HCT116 (cell line): ENCODE data around the gene PARVA. TPM values are rescaled to one million over a fixed set of nuclear protein-coding genes. Genes with fewer than 3 reads are reported as not detected.

ENCODE experiments used
- ATAC-seq: fragments of 200-7000 bp; cut with Tn5 transposase; 2 replicates; pipeline ENCODE4 v1.9.1; 2020; ENCODE audit warnings: mild to moderate bottlenecking, moderate library complexity
- BruUV-seq: library from RNA; stranded (reverse); fragments of 400-500 nt; replicated peaks from 2 replicates; lab custom pipeline; 2021; lab: Mats Ljungman, UMichigan
- CTCF ChIA-PET: fragments of 300-600 bp; sonication (Branson Sonifier 250); formaldehyde crosslinking; loops from one replicate; lab custom pipeline; 2021; ENCODE audit warnings: antibody characterized with exemption; lab: Charles Lee
- POLR2A ChIA-PET: fragments of 300-600, 350-600 bp; sonication (Branson Sonifier 250); formaldehyde crosslinking; loops from one replicate; lab custom pipeline; 2021; ENCODE audit warnings: antibody characterized with exemption; lab: Charles Lee
- RAD21 ChIA-PET, 2 experiments: fragments of 300-600 bp; sonication (Branson Sonifier 250); formaldehyde crosslinking; loops; one replicate each; lab custom pipeline; 2023; ENCODE audit warnings: low total read pairs in 2 of 2; ENCODE audit not compliant: uncharacterized antibody in 2 of 2, unreplicated experiment in 2 of 2, low non-redundant PET in 1 of 2; lab: Charles Lee
- DNase-seq: peaks from one replicate; pipeline ENCODE4 v3.0.0-alpha.2; 2010; ENCODE audit warnings: low read depth, low spot score
- H2AFZ ChIP-seq: fragments of 200-600 bp; shearing (Covaris generic), sonication (generic); 2 replicates; pipeline ENCODE4 v1.6.1; 2017; ENCODE audit warnings: low read depth, mixed run types, mixed read lengths, antibody characterized with exemption, low read length; ENCODE audit not compliant: poor library complexity, severe bottlenecking
- H3K27ac ChIP-seq: 2 replicates; pipeline ENCODE4 v1.5.1; 2012; ENCODE audit warnings: low read depth, low read length
- H3K27me3 ChIP-seq: fragments of 200-600 bp; sonication (generic); 2 replicates; pipeline ENCODE4 v1.6.1; 2016; ENCODE audit warnings: mixed run types, low read length, mixed read lengths; ENCODE audit not compliant: insufficient read depth
- H3K36me3 ChIP-seq, 2 experiments: fragments of 200-500 bp in 1 of 2; fragments of 200-600 bp in 1 of 2; sonication (Bioruptor generic) in 1 of 2; sonication (generic) in 1 of 2; 2 replicates each; pipeline versions ENCODE4 v1.5.1 to v1.6.1; 2014 to 2016; ENCODE audit warnings: low read length in 2 of 2, inconsistent platforms in 1 of 2, mixed read lengths in 1 of 2, mixed run types in 1 of 2; ENCODE audit not compliant: insufficient read depth in 2 of 2, control insufficient read depth in 1 of 2
- H3K4me1 ChIP-seq, 2 experiments: fragments of 200-600 bp in 1 of 2; sonication (generic) in 1 of 2; 2 replicates each; pipeline versions ENCODE4 v1.5.1 to v1.6.1; 2012 to 2017; ENCODE audit warnings: low read length in 2 of 2, inconsistent platforms in 1 of 2, mild to moderate bottlenecking in 1 of 2, mixed read lengths in 1 of 2, mixed run types in 1 of 2, moderate library complexity in 1 of 2; ENCODE audit not compliant: insufficient read depth in 2 of 2, control insufficient read depth in 1 of 2
- H3K4me2 ChIP-seq: fragments of 200-600 bp; sonication (generic); 2 replicates; pipeline ENCODE4 v1.6.1; 2017; ENCODE audit warnings: mixed run types, low read length, mixed read lengths
- H3K4me3 ChIP-seq, 2 experiments: fragments of 200-600 bp in 1 of 2; sonication (generic) in 1 of 2; replicated peaks in 1 of 2; 2 replicates each; pipeline ENCODE4 v1.5.1; 2011 to 2016; ENCODE audit warnings: low read length in 2 of 2, control low read depth in 1 of 2, low read depth in 1 of 2, mild to moderate bottlenecking in 1 of 2, mixed read lengths in 1 of 2, mixed run types in 1 of 2
- H3K79me2 ChIP-seq: fragments of 200-600 bp; sonication (generic); 2 replicates; pipeline ENCODE4 v1.6.1; 2017; ENCODE audit warnings: mild to moderate bottlenecking, mixed run types, low read length, moderate library complexity, mixed read lengths; ENCODE audit not compliant: insufficient read depth
- H3K9ac ChIP-seq: fragments of 200-600 bp; sonication (generic); 2 replicates; pipeline ENCODE4 v1.6.1; 2016; ENCODE audit warnings: low read length, mixed read lengths
- H3K9me2 ChIP-seq: fragments of 200-600 bp; sonication (generic), shearing (Covaris generic); 2 replicates; pipeline ENCODE4 v1.6.1; 2017; ENCODE audit warnings: mixed run types, mild to moderate bottlenecking, moderate library complexity; ENCODE audit not compliant: insufficient read depth
- H3K9me3 ChIP-seq, 2 experiments: fragments of 200-500 bp in 1 of 2; fragments of 200-600 bp in 1 of 2; sonication (Bioruptor generic) in 1 of 2; sonication (generic) in 1 of 2; 2 replicates each; pipeline ENCODE4 v1.6.1; 2014 to 2017; ENCODE audit warnings: low read length in 2 of 2, mixed read lengths in 2 of 2, inconsistent platforms in 1 of 2, low read depth in 1 of 2, mild to moderate bottlenecking in 1 of 2, mixed run types in 1 of 2, moderate library complexity in 1 of 2; ENCODE audit not compliant: control insufficient read depth in 1 of 2, insufficient read depth in 1 of 2
- H4K20me1 ChIP-seq: fragments of 200-600 bp; sonication (generic), shearing (Covaris generic); 2 replicates; pipeline ENCODE4 v1.6.1; 2017; ENCODE audit warnings: mixed run types, mild to moderate bottlenecking, moderate library complexity; ENCODE audit not compliant: insufficient read depth
- ATF3 ChIP-seq: IDR thresholded peaks from 2 replicates; pipeline ENCODE4 v1.6.1; 2012
- CTCF ChIP-seq, 3 experiments: fragments of 200-600 bp in 1 of 3; sonication (generic) in 1 of 3; IDR thresholded peaks in 2 of 3; conservative IDR thresholded peaks in 1 of 3; 2 replicates each; pipeline ENCODE4 v1.5.1; 2012 to 2017; ENCODE audit warnings: low read depth in 2 of 3, low read length in 2 of 3, antibody characterized with exemption in 1 of 3, borderline replicate concordance in 1 of 3, control low read depth in 1 of 3, mild to moderate bottlenecking in 1 of 3, mixed read lengths in 1 of 3, mixed run types in 1 of 3, moderate library complexity in 1 of 3; ENCODE audit not compliant: insufficient read depth in 1 of 3
- ELF1 ChIP-seq: IDR thresholded peaks from 2 replicates; pipeline ENCODE4 v1.6.1; 2012; ENCODE audit warnings: low read depth, borderline replicate concordance
- FOSL1 ChIP-seq: IDR thresholded peaks from 2 replicates; pipeline ENCODE4 v1.6.1; 2012; ENCODE audit warnings: low read depth
- JUND ChIP-seq: IDR thresholded peaks from 2 replicates; pipeline ENCODE4 v1.6.1; 2012
- POLR2AphosphoS5 ChIP-seq: IDR thresholded peaks from 2 replicates; pipeline ENCODE4 v1.6.1; 2011; ENCODE audit warnings: mild to moderate bottlenecking, low read depth, low read length, moderate library complexity
- RAD21 ChIP-seq: IDR thresholded peaks from 2 replicates; pipeline ENCODE4 v1.6.1; 2012; ENCODE audit warnings: low read depth, mild to moderate bottlenecking
- SIN3A ChIP-seq: IDR thresholded peaks from 2 replicates; pipeline ENCODE4 v1.6.1; 2012; ENCODE audit warnings: low read depth
- SP1 ChIP-seq: IDR thresholded peaks from 2 replicates; pipeline ENCODE4 v1.6.1; 2012; ENCODE audit warnings: low read depth
- SRF ChIP-seq: IDR thresholded peaks from 2 replicates; pipeline ENCODE4 v1.6.1; 2012; ENCODE audit warnings: low read depth
- TCF7L2 ChIP-seq: IDR thresholded peaks from 2 replicates; pipeline ENCODE4 v1.7.0; 2011; ENCODE audit warnings: borderline replicate concordance, inconsistent platforms; ENCODE audit not compliant: insufficient read depth, insufficient read length; ENCODE audit errors: extremely low read depth
- ZBTB33 ChIP-seq: IDR thresholded peaks from 2 replicates; pipeline ENCODE4 v1.6.1; 2011; ENCODE audit warnings: mild to moderate bottlenecking, low read length, moderate library complexity; ENCODE audit not compliant: insufficient replicate concordance; ENCODE audit errors: extremely low read depth
- intact Hi-C: fragments of 100-400 bp; cut with micrococcal nuclease; formaldehyde crosslinking; loops from 2 replicates; pipeline ENCODE4 v1.10.0; 2022
- total RNA-seq: library from RNA; stranded (reverse); gene quantifications from one replicate; pipeline ENCODE4 v1.2.1, GENCODE V29; 2021; ENCODE audit not compliant: unreplicated experiment
- TF ChIP-seq, protein P1 (sequence below): IDR thresholded peaks from 2 replicates; pipeline ENCODE4 v1.6.1; 2012; ENCODE audit warnings: low read depth
- TF ChIP-seq, protein P2 (sequence below): IDR thresholded peaks from 2 replicates; pipeline ENCODE4 v1.6.1; 2012

Gene PARVA
- total RNA-seq, 1 experiment from 2014 or later, result 18.4 TPM

- H3K79me2 ChIP-seq, result no peaks in the 10 kb centered on the region
- no peaks in the 10 kb centered on the region for H3K36me3 ChIP-seq
- no peaks in the 10 kb centered on the region for H3K9me2 ChIP-seq
- DNase-seq (no peak), ATAC-seq (no peak; the same call in 1 of the 2 replicates)
- H3K27me3 ChIP-seq, result no peaks in the 10 kb centered on the region
- H3K27ac ChIP-seq, result no peak overlapping the region
- TF ChIP-seq TCF7L2, result no peak
- TF ChIP-seq CTCF (IDR thresholded peaks at IDR 0.05 in 2 of 3, conservative IDR thresholded peaks at IDR 0.05 in 1 of 3; ENCODE audit: borderline replicate concordance in 1 of 3, insufficient read depth in 1 of 3, low read depth in 2 of 3, low read length in 2 of 3), result no peak
- no peak for TF ChIP-seq SP1
- TF ChIP-seq ELF1, result no peak
- TF ChIP-seq RAD21, result no peak
- TF ChIP-seq, protein P1, sequence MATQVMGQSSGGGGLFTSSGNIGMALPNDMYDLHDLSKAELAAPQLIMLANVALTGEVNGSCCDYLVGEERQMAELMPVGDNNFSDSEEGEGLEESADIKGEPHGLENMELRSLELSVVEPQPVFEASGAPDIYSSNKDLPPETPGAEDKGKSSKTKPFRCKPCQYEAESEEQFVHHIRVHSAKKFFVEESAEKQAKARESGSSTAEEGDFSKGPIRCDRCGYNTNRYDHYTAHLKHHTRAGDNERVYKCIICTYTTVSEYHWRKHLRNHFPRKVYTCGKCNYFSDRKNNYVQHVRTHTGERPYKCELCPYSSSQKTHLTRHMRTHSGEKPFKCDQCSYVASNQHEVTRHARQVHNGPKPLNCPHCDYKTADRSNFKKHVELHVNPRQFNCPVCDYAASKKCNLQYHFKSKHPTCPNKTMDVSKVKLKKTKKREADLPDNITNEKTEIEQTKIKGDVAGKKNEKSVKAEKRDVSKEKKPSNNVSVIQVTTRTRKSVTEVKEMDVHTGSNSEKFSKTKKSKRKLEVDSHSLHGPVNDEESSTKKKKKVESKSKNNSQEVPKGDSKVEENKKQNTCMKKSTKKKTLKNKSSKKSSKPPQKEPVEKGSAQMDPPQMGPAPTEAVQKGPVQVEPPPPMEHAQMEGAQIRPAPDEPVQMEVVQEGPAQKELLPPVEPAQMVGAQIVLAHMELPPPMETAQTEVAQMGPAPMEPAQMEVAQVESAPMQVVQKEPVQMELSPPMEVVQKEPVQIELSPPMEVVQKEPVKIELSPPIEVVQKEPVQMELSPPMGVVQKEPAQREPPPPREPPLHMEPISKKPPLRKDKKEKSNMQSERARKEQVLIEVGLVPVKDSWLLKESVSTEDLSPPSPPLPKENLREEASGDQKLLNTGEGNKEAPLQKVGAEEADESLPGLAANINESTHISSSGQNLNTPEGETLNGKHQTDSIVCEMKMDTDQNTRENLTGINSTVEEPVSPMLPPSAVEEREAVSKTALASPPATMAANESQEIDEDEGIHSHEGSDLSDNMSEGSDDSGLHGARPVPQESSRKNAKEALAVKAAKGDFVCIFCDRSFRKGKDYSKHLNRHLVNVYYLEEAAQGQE, result no peak
- no peak for TF ChIP-seq ZBTB33
- no peak for TF ChIP-seq ATF3
- no peak for TF ChIP-seq SIN3A
- TF ChIP-seq FOSL1, result no peak
- no peak for TF ChIP-seq POLR2AphosphoS5
- TF ChIP-seq JUND, result no peak
- TF ChIP-seq, protein P2, sequence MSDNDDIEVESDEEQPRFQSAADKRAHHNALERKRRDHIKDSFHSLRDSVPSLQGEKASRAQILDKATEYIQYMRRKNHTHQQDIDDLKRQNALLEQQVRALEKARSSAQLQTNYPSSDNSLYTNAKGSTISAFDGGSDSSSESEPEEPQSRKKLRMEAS, result no peak
- no peak for TF ChIP-seq SRF
- BruUV-seq, result no TSS peak
- no peak overlapping the region for H2AFZ ChIP-seq
- no peak overlapping the region for H3K4me2 ChIP-seq
- peaks cover 6 to 17% of the 10 kb centered on the region in 2 experiments; a peak in 3 of 4 replicates for H3K4me1 ChIP-seq
- H3K4me3 ChIP-seq, result no peak overlapping the region
- CTCF ChIA-PET, result no interaction called here
- intact Hi-C loops, result no loop called here
- no peaks in the 10 kb centered on the region for H3K9me3 ChIP-seq
- H4K20me1 ChIP-seq, result no peaks in the 10 kb centered on the region
- no peak overlapping the region for H3K9ac ChIP-seq
- POLR2A ChIA-PET, result interaction anchor here (0.5 kb wide), 1 partner anchor 10 kb away, joined by 5 read pairs; no protein-coding TSS in a partner anchor
- RAD21 ChIA-PET, result no interaction called here
Observed at GRCh38 chr11:12540913-12541582, 163.7 kb downstream of the PARVA start.
